ENCODE results near the gene DET1. TPM values are rescaled to one million over a fixed set of nuclear protein-coding genes. Genes with fewer than 3 reads are reported as not detected.

Gene DET1
- total RNA-seq, 2 experiments from 2014 or later = 2.2 to 2.8 TPM

- peaks cover 43% of the 10 kb centered on the region for H3K4me1 Mint-ChIP-seq (ENCODE audit: low read depth)
- intact Hi-C loops (cut with DNase I, micrococcal nuclease) = loop anchor here (1.0 to 5.0 kb wide), 6 partner anchors 78 to 1109 kb away; partner anchors contain the start of genes ABHD2 (in 1 of the 2), DET1 (in 1 of the 2), FANCI (in 1 of the 2) and HAPLN3 (in 1 of the 2)
- CTCF ChIA-PET = interaction anchor here (1.0 to 2.6 kb wide), 4 partner anchors 18 to 437 kb away, joined by 3 to 7 read pairs (median 4); partner anchors contain the start of gene ISG20
- peak overlapping the region; percentile 98 for H3K4me3 Mint-ChIP-seq
- H3K27ac Mint-ChIP-seq = peak overlapping the region; percentile 99
- H3K36me3 Mint-ChIP-seq (ENCODE audit: low read depth) = peaks cover 55% of the 10 kb centered on the region
- peak in 2 of 14 experiments; percentile 20 to 24 for DNase-seq
- Histone ChIP-seq H3K9me3 (ENCODE audit: control insufficient read depth in 1 of 2, insufficient read depth in 1 of 2, low read length in 2 of 2) (no peaks in the 10 kb centered on the region), H3K4me3 (ENCODE audit: low read length) (peak overlapping the region; percentile 74), H3K27me3 (ENCODE audit: control insufficient read depth in 1 of 2, insufficient read depth in 2 of 2, low read length in 2 of 2) (no peaks in the 10 kb centered on the region), H3K36me3 (ENCODE audit: insufficient read depth, low read length) (peaks cover 42% of the 10 kb centered on the region), H3K4me1 (ENCODE audit: insufficient read depth, low read length) (peaks cover 19% of the 10 kb centered on the region), H3K27ac (ENCODE audit: low read depth in 1 of 2, low read length in 2 of 2) (peak overlapping the region; percentile 80 to 96)
- ATAC-seq (ENCODE audit: poor library complexity) = no peak
- no peaks in the 10 kb centered on the region for H3K9me3 Mint-ChIP-seq
- POLR2A ChIA-PET = interaction anchor here (0.7 to 2.0 kb wide), 13 partner anchors 10 to 1107 kb away, joined by 3 to 18 read pairs (median 6); partner anchors contain the start of genes ABHD2, AEN, ISG20 and POLG
- H3K27me3 Mint-ChIP-seq = no peaks in the 10 kb centered on the region
- no peak for TF ChIP-seq CTCF (IDR thresholded peaks at IDR 0.05)
Observed at GRCh38 chr15:88467935-88468528, 78.4 kb downstream of the DET1 start.

DNA sequence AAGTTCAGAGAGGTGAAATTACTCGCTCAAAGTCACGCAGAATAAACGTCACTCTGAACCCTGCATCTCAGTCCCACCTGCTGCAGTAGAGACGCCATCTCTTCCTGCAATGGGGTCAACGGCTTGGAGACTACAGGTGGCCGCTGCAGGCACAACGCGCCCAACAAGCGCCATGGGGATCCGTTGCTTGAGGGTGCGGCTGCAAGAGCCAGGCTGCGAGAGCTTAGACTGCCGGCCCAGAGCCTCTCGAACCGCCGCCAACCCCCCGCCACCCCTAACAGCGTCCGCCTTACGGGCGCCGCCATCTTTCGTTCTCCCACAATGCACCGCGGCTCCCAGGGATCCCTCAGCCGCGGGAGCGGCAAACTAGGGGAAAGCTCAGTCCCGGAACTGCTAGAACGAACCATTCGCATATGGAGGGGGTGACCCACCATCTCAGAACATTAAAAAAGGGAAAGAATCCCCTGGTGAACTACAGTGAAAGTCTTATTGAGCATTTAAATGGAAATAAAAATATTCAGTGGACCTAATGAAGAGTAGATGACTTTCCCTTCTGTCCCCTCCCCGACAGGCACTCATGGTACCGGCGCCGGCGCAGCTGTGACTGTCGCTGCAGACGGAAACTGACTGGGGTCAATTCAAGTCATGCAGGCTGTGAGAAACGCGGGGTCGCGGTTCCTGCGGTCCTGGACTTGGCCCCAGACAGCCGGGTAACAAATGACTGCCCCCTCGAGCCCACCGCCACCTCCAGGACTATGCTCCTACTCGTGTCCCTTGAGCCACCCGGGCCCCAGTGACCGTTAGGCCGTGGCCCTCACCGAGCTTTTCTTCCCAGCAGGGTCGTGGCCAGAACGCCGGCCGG lies 79.2 kb downstream of the DET1 start, which contains the start of the genes MRPL46 and MRPS11:
MRPL46 (minus strand) TSS at position 316 of the 862 bp plus-strand sequence; CDS start at position 305, 11 bp downstream.
MRPS11 (plus strand) TSS at position 636 of the 862 bp plus-strand sequence; CDS start at position 646, 10 bp downstream.
- ChIA-PET CTCF (interaction anchor here (1.0 to 2.6 kb wide), 4 partner anchors 17 to 437 kb away, joined by 3 to 7 read pairs (median 4); partner anchors contain the start of gene ISG20), POLR2A (interaction anchor here (0.7 to 2.0 kb wide), 14 partner anchors 9 to 1108 kb away, joined by 3 to 18 read pairs (median 6); partner anchors contain the start of genes ABHD2, AEN, ISG20 and POLG)
- peak; percentile 91 for ATAC-seq (ENCODE audit: poor library complexity)
- Histone ChIP-seq H3K27me3 (ENCODE audit: control insufficient read depth in 1 of 2, insufficient read depth in 2 of 2, low read length in 2 of 2) (no peaks in the 10 kb centered on the region), H3K9me3 (ENCODE audit: control insufficient read depth in 1 of 2, insufficient read depth in 1 of 2, low read length in 2 of 2) (no peaks in the 10 kb centered on the region), H3K36me3 (ENCODE audit: insufficient read depth, low read length) (peaks cover 42% of the 10 kb centered on the region), H3K4me1 (ENCODE audit: insufficient read depth, low read length) (peaks cover 19% of the 10 kb centered on the region), H3K27ac (ENCODE audit: low read depth in 1 of 2, low read length in 2 of 2) (peak within 1 kb of the TSS; percentile 80 to 96), H3K4me3 (ENCODE audit: low read length) (peak within 1 kb of the TSS; percentile 74)
- peak; percentile 82 to 94 (median 87) for DNase-seq
- Mint-ChIP-seq H3K4me1 (ENCODE audit: low read depth) (peaks cover 43% of the 10 kb centered on the region), H3K27ac (peak within 1 kb of the TSS; percentile 99), H3K9me3 (no peaks in the 10 kb centered on the region), H3K36me3 (ENCODE audit: low read depth) (peaks cover 55% of the 10 kb centered on the region), H3K27me3 (no peaks in the 10 kb centered on the region), H3K4me3 (peak within 1 kb of the TSS; percentile 98)
- no peak for TF ChIP-seq CTCF (IDR thresholded peaks at IDR 0.05)
- intact Hi-C loops (cut with DNase I, micrococcal nuclease) = loop anchor here (1.0 to 5.0 kb wide), 6 partner anchors 79 to 1110 kb away; partner anchors contain the start of genes ABHD2 (in 1 of the 2), DET1 (in 1 of the 2), FANCI (in 1 of the 2) and HAPLN3 (in 1 of the 2)
